ENCODE data around the gene BCAS3. TPM values are rescaled to one million over a fixed set of nuclear protein-coding genes. Genes with fewer than 3 reads are reported as not detected.

Gene BCAS3
- total RNA-seq, 1 experiment from 2014 or later: 11.4 TPM

GRCh38 chr17:61400717-61401388 lies 723.2 kb downstream of the BCAS3 start:
- Histone ChIP-seq H3K27me3 (ENCODE audit: control insufficient read depth, insufficient read depth, low read length) (peaks cover 97% of the 10 kb centered on the region), H3K36me3 (replicated peaks; ENCODE audit: control insufficient read depth, insufficient read depth, low read length) (no peaks in the 10 kb centered on the region), H3K4me3 (ENCODE audit: insufficient read depth, low read depth, low read length) (no peak overlapping the region)
- peak; percentile 74 for DNase-seq

GRCh38 chr17:61401389-61402072 lies 723.9 kb downstream of the BCAS3 start:
- H3K27me3 ChIP-seq (ENCODE audit: control insufficient read depth, insufficient read depth, low read length): peaks cover 97% of the 10 kb centered on the region
- no peaks in the 10 kb centered on the region for H3K36me3 ChIP-seq (replicated peaks; ENCODE audit: control insufficient read depth, insufficient read depth, low read length)
- no peak for DNase-seq
- H3K4me3 ChIP-seq (ENCODE audit: insufficient read depth, low read depth, low read length): no peak overlapping the region; the same call in 1 of the 2 replicates

GRCh38 chr17:61402073-61402541 lies 724.5 kb downstream of the BCAS3 start:
- no peak overlapping the region for H3K4me3 ChIP-seq (ENCODE audit: insufficient read depth, low read depth, low read length)
- peaks cover 97% of the 10 kb centered on the region for H3K27me3 ChIP-seq (ENCODE audit: control insufficient read depth, insufficient read depth, low read length)
- DNase-seq: no peak

DNA sequence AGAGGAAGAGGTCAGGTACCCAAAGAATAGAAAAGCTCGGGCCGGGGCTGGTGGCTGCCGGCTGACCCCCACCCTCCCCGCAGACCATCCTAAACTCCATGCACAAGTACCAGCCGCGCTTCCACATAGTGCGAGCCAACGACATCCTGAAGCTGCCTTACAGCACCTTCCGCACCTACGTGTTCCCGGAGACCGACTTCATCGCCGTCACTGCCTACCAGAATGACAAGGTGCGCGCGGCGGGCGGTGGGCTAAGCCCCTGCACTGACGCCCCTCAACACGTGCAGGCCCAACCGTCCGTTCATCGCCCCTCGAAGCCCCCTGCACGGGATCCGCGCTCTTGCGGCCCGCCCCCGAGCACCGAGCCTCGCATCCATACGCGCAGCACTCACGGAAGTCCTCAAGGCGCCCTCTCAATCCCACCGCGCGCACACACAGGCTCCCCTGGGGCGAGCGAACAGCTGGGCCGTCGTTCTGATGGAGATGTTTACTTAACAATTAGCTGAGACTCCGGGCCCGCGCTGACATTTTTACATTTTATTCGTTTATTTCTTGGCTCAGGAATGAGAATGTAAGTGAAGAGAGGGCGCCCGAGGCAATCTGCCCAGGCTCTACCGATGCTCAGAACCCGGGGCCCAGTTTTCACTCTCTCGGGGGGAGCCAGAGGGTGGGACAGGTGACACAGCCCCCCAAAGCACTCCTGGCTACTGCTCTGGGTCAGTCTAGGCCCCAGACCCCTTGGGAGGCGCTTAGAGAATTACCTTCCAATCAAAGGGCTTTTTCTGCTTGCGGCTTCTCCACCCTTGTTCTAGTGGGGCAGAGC lies 725.5 kb downstream of the BCAS3 start:
- DNase-seq: peak; percentile 82
- Histone ChIP-seq H3K27me3 (ENCODE audit: control insufficient read depth, insufficient read depth, low read length) (peaks cover 98% of the 10 kb centered on the region), H3K4me3 (ENCODE audit: insufficient read depth, low read depth, low read length) (no peak overlapping the region), H3K36me3 (replicated peaks; ENCODE audit: control insufficient read depth, insufficient read depth, low read length) (no peaks in the 10 kb centered on the region)

More at GRCh38 chr17:61402073-61402541, 724.5 kb downstream of the BCAS3 start:
- H3K36me3 ChIP-seq (replicated peaks; ENCODE audit: control insufficient read depth, insufficient read depth, low read length): no peaks in the 10 kb centered on the region

GRCh38 chr17:61403801-61404662 lies 726.4 kb downstream of the BCAS3 start:
- Histone ChIP-seq H3K4me3 (ENCODE audit: insufficient read depth, low read depth, low read length) (no peak overlapping the region; the same call in 1 of the 2 replicates), H3K36me3 (replicated peaks; ENCODE audit: control insufficient read depth, insufficient read depth, low read length) (no peaks in the 10 kb centered on the region), H3K27me3 (ENCODE audit: control insufficient read depth, insufficient read depth, low read length) (peaks cover 98% of the 10 kb centered on the region)
- peak; percentile 81 for DNase-seq

- no peaks in the 10 kb centered on the region for H3K36me3 ChIP-seq (replicated peaks; ENCODE audit: control insufficient read depth, insufficient read depth, low read length)
- DNase-seq: peak; percentile 81
- peaks cover 98% of the 10 kb centered on the region for H3K27me3 ChIP-seq (ENCODE audit: control insufficient read depth, insufficient read depth, low read length)
- H3K4me3 ChIP-seq (ENCODE audit: insufficient read depth, low read depth, low read length): no peak overlapping the region; the same call in 1 of the 2 replicates
Observed at GRCh38 chr17:61404663-61404912, 726.9 kb downstream of the BCAS3 start.

DNA sequence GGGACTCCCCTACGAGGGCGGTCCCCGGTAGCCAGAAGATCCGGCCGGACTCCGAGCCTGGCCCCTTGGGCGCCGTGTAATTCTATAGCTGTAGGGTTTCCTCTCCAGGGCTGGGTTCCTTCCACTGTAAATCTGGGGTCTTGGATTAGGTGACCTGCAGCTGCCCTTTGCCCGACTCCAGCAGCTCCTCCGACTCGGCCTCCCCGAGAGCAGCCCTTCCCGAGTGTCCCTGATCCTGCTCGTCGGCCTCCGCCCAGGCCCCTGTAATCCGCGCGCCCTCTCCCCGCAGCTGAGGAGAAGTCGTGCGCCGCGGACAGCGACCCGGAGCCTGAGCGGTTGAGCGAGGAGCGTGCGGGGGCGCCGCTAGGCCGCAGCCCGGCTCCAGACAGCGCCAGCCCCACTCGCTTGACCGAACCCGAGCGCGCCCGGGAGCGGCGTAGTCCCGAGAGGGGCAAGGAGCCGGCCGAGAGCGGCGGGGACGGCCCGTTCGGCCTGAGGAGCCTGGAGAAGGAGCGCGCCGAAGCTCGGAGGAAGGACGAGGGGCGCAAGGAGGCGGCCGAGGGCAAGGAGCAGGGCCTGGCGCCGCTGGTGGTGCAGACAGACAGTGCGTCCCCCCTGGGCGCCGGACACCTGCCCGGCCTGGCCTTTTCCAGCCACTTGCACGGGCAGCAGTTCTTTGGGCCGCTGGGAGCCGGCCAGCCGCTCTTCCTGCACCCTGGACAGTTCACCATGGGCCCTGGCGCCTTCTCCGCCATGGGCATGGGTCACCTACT lies 727.4 kb downstream of the BCAS3 start:
- peak; percentile 79 for DNase-seq
- Histone ChIP-seq H3K4me3 (ENCODE audit: insufficient read depth, low read depth, low read length) (peak overlapping the region; percentile 3; the same call in 1 of the 2 replicates), H3K36me3 (replicated peaks; ENCODE audit: control insufficient read depth, insufficient read depth, low read length) (no peaks in the 10 kb centered on the region), H3K27me3 (ENCODE audit: control insufficient read depth, insufficient read depth, low read length) (peaks cover 99% of the 10 kb centered on the region)

GRCh38 chr17:61405686-61406536 lies 728.3 kb downstream of the BCAS3 start:
- peak; percentile 70 for DNase-seq
- no peaks in the 10 kb centered on the region for H3K36me3 ChIP-seq (replicated peaks; ENCODE audit: control insufficient read depth, insufficient read depth, low read length)
- H3K27me3 ChIP-seq (ENCODE audit: control insufficient read depth, insufficient read depth, low read length): peaks cover 99% of the 10 kb centered on the region
- H3K4me3 ChIP-seq (ENCODE audit: insufficient read depth, low read depth, low read length): no peak overlapping the region

DNA sequence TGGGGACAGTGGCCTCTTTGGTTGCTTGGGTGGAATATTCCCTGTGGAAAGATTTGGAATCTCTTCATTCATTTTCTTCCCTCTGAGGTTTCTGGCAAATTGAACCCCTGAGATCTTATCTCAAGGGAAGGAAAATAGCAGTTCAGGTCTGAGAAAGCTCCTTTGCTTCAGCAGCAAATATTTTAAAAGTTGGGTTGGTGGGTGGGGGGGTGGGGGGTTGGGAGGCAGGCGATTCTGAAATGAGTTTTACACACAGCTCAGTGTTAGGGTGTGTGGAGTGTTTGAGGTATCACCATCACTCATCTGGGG lies 728.8 kb downstream of the BCAS3 start:
- no peak for DNase-seq
- Histone ChIP-seq H3K4me3 (ENCODE audit: insufficient read depth, low read depth, low read length) (no peak overlapping the region), H3K27me3 (ENCODE audit: control insufficient read depth, insufficient read depth, low read length) (peaks cover 99% of the 10 kb centered on the region), H3K36me3 (replicated peaks; ENCODE audit: control insufficient read depth, insufficient read depth, low read length) (no peaks in the 10 kb centered on the region)

GRCh38 chr17:61406971-61407911 lies 729.6 kb downstream of the BCAS3 start:
- Histone ChIP-seq H3K4me3 (ENCODE audit: insufficient read depth, low read depth, low read length) (no peak overlapping the region), H3K27me3 (ENCODE audit: control insufficient read depth, insufficient read depth, low read length) (peaks cover 99% of the 10 kb centered on the region), H3K36me3 (replicated peaks; ENCODE audit: control insufficient read depth, insufficient read depth, low read length) (no peaks in the 10 kb centered on the region)
- peak; percentile 33 for DNase-seq

- Histone ChIP-seq H3K4me3 (ENCODE audit: insufficient read depth, low read depth, low read length) (no peak overlapping the region), H3K27me3 (ENCODE audit: control insufficient read depth, insufficient read depth, low read length) (peaks cover 99% of the 10 kb centered on the region), H3K36me3 (replicated peaks; ENCODE audit: control insufficient read depth, insufficient read depth, low read length) (no peaks in the 10 kb centered on the region)
- peak; percentile 71 for DNase-seq
Observed at GRCh38 chr17:61408151-61409041, 730.7 kb downstream of the BCAS3 start.
